ENCODE results near the gene NXPH4.

GRCh38 chr12:57240066-57240921 is 23.7 kb downstream of the NXPH4 start:
- TF ChIP-seq, protein P1, sequence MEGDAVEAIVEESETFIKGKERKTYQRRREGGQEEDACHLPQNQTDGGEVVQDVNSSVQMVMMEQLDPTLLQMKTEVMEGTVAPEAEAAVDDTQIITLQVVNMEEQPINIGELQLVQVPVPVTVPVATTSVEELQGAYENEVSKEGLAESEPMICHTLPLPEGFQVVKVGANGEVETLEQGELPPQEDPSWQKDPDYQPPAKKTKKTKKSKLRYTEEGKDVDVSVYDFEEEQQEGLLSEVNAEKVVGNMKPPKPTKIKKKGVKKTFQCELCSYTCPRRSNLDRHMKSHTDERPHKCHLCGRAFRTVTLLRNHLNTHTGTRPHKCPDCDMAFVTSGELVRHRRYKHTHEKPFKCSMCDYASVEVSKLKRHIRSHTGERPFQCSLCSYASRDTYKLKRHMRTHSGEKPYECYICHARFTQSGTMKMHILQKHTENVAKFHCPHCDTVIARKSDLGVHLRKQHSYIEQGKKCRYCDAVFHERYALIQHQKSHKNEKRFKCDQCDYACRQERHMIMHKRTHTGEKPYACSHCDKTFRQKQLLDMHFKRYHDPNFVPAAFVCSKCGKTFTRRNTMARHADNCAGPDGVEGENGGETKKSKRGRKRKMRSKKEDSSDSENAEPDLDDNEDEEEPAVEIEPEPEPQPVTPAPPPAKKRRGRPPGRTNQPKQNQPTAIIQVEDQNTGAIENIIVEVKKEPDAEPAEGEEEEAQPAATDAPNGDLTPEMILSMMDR (IDR thresholded peaks at IDR 0.05; ENCODE audit: poor library complexity, severe bottlenecking) = peak; percentile 51
- TF ChIP-seq EZH2 (IDR thresholded peaks at IDR 0.05; ENCODE audit: borderline replicate concordance, insufficient read depth, low read length, poor library complexity, severe bottlenecking) (no peak), MXI1 (conservative IDR thresholded peaks at IDR 0.05; ENCODE audit: poor library complexity, severe bottlenecking) (peak; percentile 82), TAF1 (IDR thresholded peaks at IDR 0.05; ENCODE audit: low read depth) (peak; percentile 92), POLR2AphosphoS5 (IDR thresholded peaks at IDR 0.05) (peak; percentile 90), RAD21 (conservative IDR thresholded peaks at IDR 0.05) (no peak)

All from neural cell (in vitro differentiated cells).